DOHH2 (cell line): ENCODE results near the gene AGRN.
"Not testable (repeated sequence)": the region's sequence is repeated elsewhere in the genome, so short reads cannot be mapped to it uniquely, and the experiment has no call there.

Experiments
- H3F3A ChIP-seq: fragments of 200-600 bp; sonication (generic), shearing (Covaris generic); 2 replicates; pipeline ENCODE4 v1.6.0; 2016; ENCODE audit warnings: antibody characterized with exemption, mild to moderate bottlenecking; ENCODE audit not compliant: control insufficient read depth, insufficient read depth
- H3K27ac ChIP-seq: fragments of 200-600 bp; sonication (generic); 2 replicates; pipeline ENCODE4 v1.5.1; 2014; ENCODE audit warnings: low read depth, mild to moderate bottlenecking, low read length, moderate library complexity
- H3K27me3 ChIP-seq: fragments of 200-600 bp; sonication (generic); 2 replicates; pipeline ENCODE4 v1.6.1; 2014; ENCODE audit warnings: mild to moderate bottlenecking, low read length, mixed read lengths; ENCODE audit not compliant: control insufficient read depth
- H3K36me3 ChIP-seq: fragments of 200-600 bp; sonication (generic); 2 replicates; pipeline ENCODE4 v1.6.1; 2014; ENCODE audit warnings: mild to moderate bottlenecking, low read length, moderate library complexity, mixed read lengths; ENCODE audit not compliant: control insufficient read depth
- H3K4me1 ChIP-seq: fragments of 200-600 bp; sonication (generic); 2 replicates; pipeline ENCODE4 v1.6.1; 2014; ENCODE audit warnings: mild to moderate bottlenecking, low read length, mixed read lengths; ENCODE audit not compliant: control insufficient read depth
- H3K4me2 ChIP-seq: fragments of 200-600 bp; sonication (generic); 2 replicates; pipeline ENCODE4 v1.6.0; 2014; ENCODE audit warnings: mild to moderate bottlenecking, low read length, moderate library complexity
- H3K4me3 ChIP-seq: fragments of 200-600 bp; sonication (generic); 2 replicates; pipeline ENCODE4 v1.5.1; 2014; ENCODE audit warnings: mild to moderate bottlenecking, low read length, mixed read lengths
- H3K79me2 ChIP-seq: fragments of 200-600 bp; sonication (generic); 2 replicates; pipeline ENCODE4 v1.6.1; 2014; ENCODE audit warnings: mild to moderate bottlenecking, low read length, mixed read lengths; ENCODE audit not compliant: control insufficient read depth
- H3K9me2 ChIP-seq: fragments of 200-600 bp; sonication (generic); replicated peaks from 2 replicates; pipeline ENCODE4 v1.6.1; 2014; ENCODE audit warnings: mild to moderate bottlenecking, low read length, mixed read lengths; ENCODE audit not compliant: control insufficient read depth
- H3K9me3 ChIP-seq: fragments of 200-600 bp; sonication (generic); 2 replicates; pipeline ENCODE4 v1.6.1; 2014; ENCODE audit warnings: antibody characterized with exemption, low read length, mixed read lengths; ENCODE audit not compliant: control insufficient read depth, insufficient read depth
- H4K20me1 ChIP-seq: fragments of 200-600 bp; sonication (generic); 2 replicates; pipeline ENCODE4 v1.6.0; 2014; ENCODE audit warnings: low read depth, mild to moderate bottlenecking, antibody characterized with exemption, low read length, moderate library complexity; ENCODE audit not compliant: control insufficient read depth, insufficient read depth
- EZH2phosphoT487 ChIP-seq: fragments of 200-600 bp; sonication (generic); IDR thresholded peaks from 2 replicates; pipeline ENCODE4 v1.6.1; 2017; ENCODE audit warnings: borderline replicate concordance, mild to moderate bottlenecking, antibody characterized with exemption, low read length, moderate library complexity, mixed read lengths
- TF ChIP-seq, protein P1 (sequence below): fragments of 200-600 bp; sonication (generic); IDR thresholded peaks from one replicate; pipeline ENCODE4 v1.5.1; 2014; ENCODE audit warnings: antibody characterized with exemption, mild to moderate bottlenecking, low read depth, low read length; ENCODE audit not compliant: poor library complexity, severe bottlenecking

AGRN gene

DNA sequence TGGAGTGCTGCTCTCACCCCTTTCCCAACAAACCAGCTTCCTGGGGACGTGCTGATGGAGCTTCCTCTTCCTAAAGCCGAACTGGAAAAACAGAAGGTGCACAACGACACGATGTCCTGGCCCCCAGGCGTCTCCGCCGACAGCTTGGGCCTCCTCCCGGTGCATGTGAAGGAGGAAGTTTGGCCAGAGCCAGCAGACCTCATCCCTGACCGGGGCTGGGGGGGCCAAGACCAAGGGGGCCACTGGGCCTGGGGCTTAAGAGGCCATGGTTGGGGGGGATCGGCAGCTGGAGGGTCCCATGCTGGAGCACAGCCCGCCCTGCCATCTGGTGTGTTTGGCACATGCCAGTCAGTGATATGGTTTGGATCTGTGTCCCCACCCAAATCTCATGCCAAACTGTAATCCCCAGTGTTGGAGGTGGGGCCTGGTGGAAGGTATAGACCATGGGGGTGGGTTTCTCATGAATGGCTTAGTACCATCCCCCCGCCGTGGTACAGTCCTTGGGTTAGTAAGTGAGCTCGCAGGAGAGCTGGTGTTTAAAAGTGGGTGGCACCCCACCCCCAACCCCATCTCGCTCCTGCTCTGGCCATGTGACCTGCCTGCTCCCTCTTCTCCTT is 26.4 kb upstream of the AGRN start:
- H3K9me3 ChIP-seq, result no peaks in the 10 kb centered on the region
- no peaks in the 10 kb centered on the region for H3F3A ChIP-seq
- TF ChIP-seq, protein P1, sequence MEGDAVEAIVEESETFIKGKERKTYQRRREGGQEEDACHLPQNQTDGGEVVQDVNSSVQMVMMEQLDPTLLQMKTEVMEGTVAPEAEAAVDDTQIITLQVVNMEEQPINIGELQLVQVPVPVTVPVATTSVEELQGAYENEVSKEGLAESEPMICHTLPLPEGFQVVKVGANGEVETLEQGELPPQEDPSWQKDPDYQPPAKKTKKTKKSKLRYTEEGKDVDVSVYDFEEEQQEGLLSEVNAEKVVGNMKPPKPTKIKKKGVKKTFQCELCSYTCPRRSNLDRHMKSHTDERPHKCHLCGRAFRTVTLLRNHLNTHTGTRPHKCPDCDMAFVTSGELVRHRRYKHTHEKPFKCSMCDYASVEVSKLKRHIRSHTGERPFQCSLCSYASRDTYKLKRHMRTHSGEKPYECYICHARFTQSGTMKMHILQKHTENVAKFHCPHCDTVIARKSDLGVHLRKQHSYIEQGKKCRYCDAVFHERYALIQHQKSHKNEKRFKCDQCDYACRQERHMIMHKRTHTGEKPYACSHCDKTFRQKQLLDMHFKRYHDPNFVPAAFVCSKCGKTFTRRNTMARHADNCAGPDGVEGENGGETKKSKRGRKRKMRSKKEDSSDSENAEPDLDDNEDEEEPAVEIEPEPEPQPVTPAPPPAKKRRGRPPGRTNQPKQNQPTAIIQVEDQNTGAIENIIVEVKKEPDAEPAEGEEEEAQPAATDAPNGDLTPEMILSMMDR, result no peak
- no peak for TF ChIP-seq EZH2phosphoT487
- H3K4me2 ChIP-seq, result no peak overlapping the region
- no peaks in the 10 kb centered on the region for H3K4me1 ChIP-seq
- H3K27ac ChIP-seq, result no peak overlapping the region
- no peaks in the 10 kb centered on the region for H3K9me2 ChIP-seq
- no peak overlapping the region for H3K4me3 ChIP-seq
- H3K27me3 ChIP-seq, result peaks cover 18% of the 10 kb centered on the region
- H3K79me2 ChIP-seq, result no peaks in the 10 kb centered on the region
- H3K36me3 ChIP-seq, result no peaks in the 10 kb centered on the region
- no peaks in the 10 kb centered on the region for H4K20me1 ChIP-seq

DNA sequence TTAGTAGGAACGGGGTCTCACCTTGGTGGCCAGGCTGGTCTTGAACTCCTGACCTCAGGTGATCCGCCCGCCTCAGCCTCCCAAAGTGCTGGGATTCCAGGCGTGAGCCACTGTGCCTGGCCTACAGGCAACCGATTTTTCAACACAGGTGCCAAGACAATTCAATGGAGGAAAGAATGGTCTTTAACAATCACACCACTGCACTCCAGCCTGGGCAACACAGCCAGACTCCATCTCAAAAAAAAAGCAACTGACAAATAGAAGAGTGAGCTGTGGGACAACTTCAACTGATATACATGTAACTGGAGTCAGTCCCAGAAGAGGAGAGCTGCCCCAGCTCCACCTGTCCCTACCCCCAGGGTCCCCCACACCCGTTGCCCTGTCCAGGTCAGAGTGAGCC is 25.4 kb upstream of the AGRN start:
- H3K4me2 ChIP-seq, H3K27me3 ChIP-seq, H4K20me1 ChIP-seq, H3K4me3 ChIP-seq, H3K9me2 ChIP-seq, H3K27ac ChIP-seq, H3K36me3 ChIP-seq, H3F3A ChIP-seq, H3K79me2 ChIP-seq, H3K4me1 ChIP-seq, H3K9me3 ChIP-seq: not testable (repeated sequence)

DNA sequence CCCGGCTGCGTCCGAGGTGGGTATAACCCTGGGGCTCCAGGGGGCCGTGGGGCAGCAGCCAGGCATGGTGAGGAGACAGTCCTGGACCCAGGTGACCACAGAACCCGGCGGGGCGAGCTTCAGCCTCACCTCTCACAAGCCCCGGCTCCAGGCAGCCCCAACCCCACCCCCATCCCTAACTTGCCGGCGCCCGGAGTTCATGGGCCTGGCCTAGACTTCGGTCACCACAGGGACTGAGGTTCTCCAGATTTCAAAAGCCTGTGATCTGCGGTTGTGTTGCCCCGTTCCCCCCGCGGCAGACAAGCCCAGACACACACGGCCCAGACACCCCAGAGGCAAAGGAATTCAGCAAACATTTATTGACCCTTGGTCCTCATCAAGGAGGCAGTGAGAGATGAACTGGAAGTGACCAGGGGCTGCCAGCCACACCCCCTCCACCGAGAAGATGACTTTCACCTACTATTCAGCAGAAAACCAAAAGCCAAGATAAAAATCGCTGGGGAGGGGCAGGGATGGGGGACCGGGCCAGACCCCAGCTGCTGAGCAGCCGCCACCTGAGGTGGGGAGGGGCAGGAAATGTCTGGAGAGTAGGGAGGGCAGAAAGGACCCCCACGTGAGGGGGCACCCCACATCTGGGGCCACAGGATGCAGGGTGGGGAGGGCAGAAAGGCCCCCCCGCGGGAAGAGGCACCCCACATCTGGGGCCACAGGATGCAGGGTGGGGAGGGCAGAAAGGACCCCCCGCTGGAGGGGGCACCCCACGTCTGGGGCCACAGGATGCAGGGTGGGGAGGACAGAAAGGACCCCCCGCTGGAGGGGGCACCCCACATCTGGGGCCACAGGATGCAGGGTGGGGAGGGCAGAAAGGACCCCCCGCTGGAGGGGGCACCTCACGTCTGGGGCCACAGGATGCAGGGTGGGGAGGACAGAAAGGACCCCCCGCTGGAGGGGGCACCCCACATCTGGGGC is 24.0 kb upstream of the AGRN start:
- Histone ChIP-seq H3K27ac (no peak overlapping the region), H3K4me2 (no peak overlapping the region), H4K20me1 (no peaks in the 10 kb centered on the region), H3K27me3 (peaks cover 8% of the 10 kb centered on the region; the same call in 1 of the 2 replicates), H3K79me2 (no peaks in the 10 kb centered on the region), H3K9me2 (no peaks in the 10 kb centered on the region), H3F3A (no peaks in the 10 kb centered on the region), H3K4me3 (no peak overlapping the region), H3K36me3 (no peaks in the 10 kb centered on the region), H3K9me3 (no peaks in the 10 kb centered on the region), H3K4me1 (no peaks in the 10 kb centered on the region)
- TF ChIP-seq, protein P1, result no peak
- no peak for TF ChIP-seq EZH2phosphoT487
